HG03432 (cell line): Measurements from ENCODE around the gene LRRC56.
A peak's percentile ranks its signal among the peaks of the same experiment; 100 is the strongest.

Experiments
- ATAC-seq: cut with Tn5 transposase; IDR thresholded peaks from one replicate; pipeline ENCODE4 v1.9.1; 2021; ENCODE audit warnings: mild to moderate bottlenecking, moderate library complexity; ENCODE audit not compliant: unreplicated experiment

The LRRC56 gene

GRCh38 chr11:518463-519202 is 18.7 kb upstream of the LRRC56 start:
- ATAC-seq: peak; percentile 87

- no peak for ATAC-seq
Measured at GRCh38 chr11:520428-521176, 16.7 kb upstream of the LRRC56 start.

- no peak for ATAC-seq
Measured at GRCh38 chr11:521177-521688, 16.1 kb upstream of the LRRC56 start.

GRCh38 chr11:526192-526591 is 11.1 kb upstream of the LRRC56 start:
- ATAC-seq: no peak

- no peak for ATAC-seq
Measured at GRCh38 chr11:528166-528814, 9.0 kb upstream of the LRRC56 start.

- no peak for ATAC-seq
Measured at GRCh38 chr11:528815-529727, 8.3 kb upstream of the LRRC56 start.

GRCh38 chr11:529728-530411 is 7.5 kb upstream of the LRRC56 start:
- ATAC-seq: no peak

- no peak for ATAC-seq
Measured at GRCh38 chr11:530960-531831, 6.1 kb upstream of the LRRC56 start.

GRCh38 chr11:531919-532526 is 5.3 kb upstream of the LRRC56 start:
- no peak for ATAC-seq

- ATAC-seq: no peak
Measured at GRCh38 chr11:532527-532985, 4.8 kb upstream of the LRRC56 start.

GRCh38 chr11:532986-533585 is 4.2 kb upstream of the LRRC56 start:
- ATAC-seq: no peak

GRCh38 chr11:533586-534395 is 3.5 kb upstream of the LRRC56 start:
- no peak for ATAC-seq

- peak; percentile 0 for ATAC-seq
Measured at GRCh38 chr11:534396-535209, 2.7 kb upstream of the LRRC56 start.

- ATAC-seq: peak; percentile 9
Measured at GRCh38 chr11:535210-535518, 2.2 kb upstream of the LRRC56 start.

- ATAC-seq: peak; percentile 72
Measured at GRCh38 chr11:535519-536454, 1.5 kb upstream of the LRRC56 start, which contains the start of gene HRAS. Gene HRAS (minus strand): TSS chr11:535576.
